IMR-90 (cell line): Measurements from ENCODE around the gene FGF7. TPM values are rescaled to one million over a fixed set of nuclear protein-coding genes. Genes with fewer than 3 reads are reported as not detected.

ENCODE experiments used
- ATAC-seq: fragments of 200-7000 bp; cut with Tn5 transposase; 2 replicates; pipeline ENCODE4 v1.9.1; 2020; ENCODE audit warnings: low read depth, mild to moderate bottlenecking, moderate library complexity
- BruUV-seq: library from RNA; stranded (reverse); fragments of 400-500 nt; replicated peaks from 2 replicates; lab custom pipeline; 2021; lab: Mats Ljungman, UMichigan
- CTCF ChIA-PET: fragments of 300-600 bp; formaldehyde crosslinking; extraction: SDS; loops from one replicate; lab custom pipeline; 2021; ENCODE audit warnings: antibody characterized with exemption; lab: Yijun Ruan, JAX
- POLR2A ChIA-PET: fragments of 300-600 bp; sonication (Branson Sonifier 250); formaldehyde crosslinking; loops from one replicate; lab custom pipeline; 2022; ENCODE audit warnings: antibody characterized with exemption; ENCODE audit not compliant: unreplicated experiment; lab: Charles Lee
- DNase-seq: peaks from one replicate; pipeline ENCODE4 v3.0.0; 2013
- H2AFZ ChIP-seq: replicated peaks from 2 replicates; pipeline ENCODE3; 2013; ENCODE audit warnings: low read length, mild to moderate bottlenecking; ENCODE audit not compliant: poor library complexity
- H2AK5ac ChIP-seq: 2 replicates; pipeline ENCODE4 v1.6.1; 2013; ENCODE audit warnings: low read depth, low read length, inconsistent platforms
- H2AK9ac ChIP-seq: replicated peaks from 2 replicates; pipeline ENCODE3; 2013; ENCODE audit warnings: mild to moderate bottlenecking, low read depth, low read length, moderate library complexity; ENCODE audit not compliant: poor library complexity
- H2BK120ac ChIP-seq: 2 replicates; pipeline ENCODE4 v1.6.1; 2013; ENCODE audit warnings: low read depth, low read length, inconsistent platforms
- H2BK15ac ChIP-seq: 3 replicates; pipeline ENCODE4 v1.6.1; 2013; ENCODE audit warnings: low read depth, low read length, inconsistent platforms
- H2BK20ac ChIP-seq: 2 replicates; pipeline ENCODE4 v1.6.1; 2013; ENCODE audit warnings: low read depth, mild to moderate bottlenecking, inconsistent platforms, low read length, moderate library complexity
- H2BK5ac ChIP-seq: 2 replicates; pipeline ENCODE4 v1.6.1; 2013; ENCODE audit warnings: mild to moderate bottlenecking, low read depth, low read length, inconsistent platforms; ENCODE audit not compliant: poor library complexity, severe bottlenecking
- H3K14ac ChIP-seq: replicated peaks from 2 replicates; pipeline ENCODE4 v1.6.1; 2013; ENCODE audit warnings: low read depth, low read length, inconsistent platforms
- H3K18ac ChIP-seq: 2 replicates; pipeline ENCODE4 v1.6.1; 2013; ENCODE audit warnings: low read depth, low read length, control low read depth
- H3K23ac ChIP-seq: 2 replicates; pipeline ENCODE4 v1.6.1; 2013; ENCODE audit warnings: low read depth, low read length, inconsistent platforms
- H3K27ac ChIP-seq: 2 replicates; pipeline ENCODE4 v1.5.1; 2013; ENCODE audit warnings: mild to moderate bottlenecking, control low read depth, low read length; ENCODE audit not compliant: insufficient read depth
- H3K27me3 ChIP-seq: 2 replicates; pipeline ENCODE4 v1.6.1; 2013; ENCODE audit warnings: low read length; ENCODE audit not compliant: control insufficient read depth, insufficient read depth
- H3K36me3 ChIP-seq: 2 replicates; pipeline ENCODE4 v1.6.1; 2013; ENCODE audit warnings: low read length, mixed read lengths; ENCODE audit not compliant: control insufficient read depth, insufficient read depth
- H3K4ac ChIP-seq: 2 replicates; pipeline ENCODE4 v1.6.1; 2013; ENCODE audit warnings: low read depth, low read length, inconsistent platforms
- H3K4me1 ChIP-seq: 2 replicates; pipeline ENCODE4 v1.6.1; 2013; ENCODE audit warnings: low read length, mixed read lengths; ENCODE audit not compliant: control insufficient read depth, insufficient read depth
- H3K4me2 ChIP-seq: 2 replicates; pipeline ENCODE4 v1.6.1; 2013; ENCODE audit warnings: low read depth, mild to moderate bottlenecking, control low read depth, low read length, moderate library complexity
- H3K4me3 ChIP-seq: 2 replicates; pipeline ENCODE4 v1.5.1; 2013; ENCODE audit warnings: low read depth, mild to moderate bottlenecking, control low read depth, low read length, moderate library complexity; ENCODE audit not compliant: insufficient read depth
- H3K56ac ChIP-seq: 2 replicates; pipeline ENCODE4 v1.6.1; 2013; ENCODE audit warnings: low read length, inconsistent platforms; ENCODE audit not compliant: insufficient read depth; ENCODE audit errors: extremely low read depth
- H3K79me1 ChIP-seq, 2 experiments: 2 replicates each; pipeline ENCODE4 v1.6.1; 2013; ENCODE audit warnings: low read length in 2 of 2, inconsistent platforms in 1 of 2, low read depth in 1 of 2
- H3K9ac ChIP-seq: 2 replicates; pipeline ENCODE4 v1.6.1; 2013; ENCODE audit warnings: low read depth, low read length, control low read depth
- H3K9me1 ChIP-seq: 2 replicates; pipeline ENCODE4 v1.6.1; 2013; ENCODE audit warnings: low read length, inconsistent platforms; ENCODE audit not compliant: insufficient read depth
- H3K9me3 ChIP-seq: 2 replicates; pipeline ENCODE4 v1.6.1; 2013; ENCODE audit warnings: low read length; ENCODE audit not compliant: control insufficient read depth, insufficient read depth
- H4K20me1 ChIP-seq: 2 replicates; pipeline ENCODE4 v1.6.1; 2013; ENCODE audit warnings: low read length, inconsistent platforms; ENCODE audit not compliant: insufficient read depth
- H4K5ac ChIP-seq: 2 replicates; pipeline ENCODE4 v1.6.1; 2013; ENCODE audit warnings: mild to moderate bottlenecking, low read depth, low read length, control low read depth
- H4K8ac ChIP-seq, 2 experiments: 2 replicates each; pipeline ENCODE4 v1.6.1; 2013; ENCODE audit warnings: low read depth in 2 of 2, low read length in 2 of 2, control low read depth in 1 of 2, inconsistent platforms in 1 of 2
- H4K91ac ChIP-seq: 2 replicates; pipeline ENCODE4 v1.6.1; 2013; ENCODE audit warnings: low read depth, low read length, inconsistent platforms; ENCODE audit not compliant: insufficient read depth
- CEBPB ChIP-seq: IDR thresholded peaks from 2 replicates; pipeline ENCODE4 v1.6.1; 2012; ENCODE audit warnings: low read depth, low read length, improper control_type of control experiment
- NFE2L2 ChIP-seq: fragments of 150-350 bp; IDR thresholded peaks from 2 replicates; pipeline ENCODE4 v1.6.1; 2016; ENCODE audit warnings: low read depth, mild to moderate bottlenecking, low read length
- POLR2A ChIP-seq: IDR thresholded peaks from 2 replicates; pipeline ENCODE4 v1.6.1; 2012; ENCODE audit warnings: mild to moderate bottlenecking, low read depth, low read length
- RAD21 ChIP-seq: IDR thresholded peaks from 2 replicates; pipeline ENCODE4 v1.6.1; 2012; ENCODE audit warnings: low read length, improper control_type of control experiment
- WGBS, 2 experiments: methylation state at CpG; one replicate each; pipeline versions ENCODE4 v1.1.5 to v1.1.7; 2013; ENCODE audit warnings: missing lambda C conversion rate in 2 of 2; ENCODE audit not compliant: insufficient read length in 1 of 2; ENCODE audit errors: extremely low coverage in 2 of 2; 5-methylcytosine and 5-hydroxymethylcytosine counted together
- dilution Hi-C: fragments of 300-500 bp; cut with HindIII; formaldehyde crosslinking; loops from one replicate; pipeline ENCODE4 v1.14.3; 2018; ENCODE audit warnings: low sequenced_read_pairs; ENCODE audit not compliant: unreplicated experiment
- in situ Hi-C: fragments of 300-500 bp; cut with MboI; formaldehyde crosslinking; loops from 3 replicates; pipeline ENCODE4 v1.14.3; 2019; ENCODE audit warnings: low sequenced_read_pairs, inconsistent platforms, mixed read lengths
- intact Hi-C: fragments of 100-400 bp; cut with micrococcal nuclease; formaldehyde crosslinking; loops from 2 replicates; pipeline ENCODE4 v1.10.0; 2022
- polyA plus RNA-seq, 3 experiments: library from polyadenylated mRNA; depleted of rRNA; stranded (reverse); fragments of >200 nt; gene quantifications; 2 replicates each; pipeline ENCODE4 v1.2.3, GENCODE V29; 2012; ENCODE audit warnings: low replicate concordance in 1 of 3
- total RNA-seq: library from RNA; depleted of rRNA; stranded (reverse); fragments of >200 nt; gene quantifications from 2 replicates; pipeline ENCODE4 v1.2.3, GENCODE V29; 2012
- TF ChIP-seq, protein P1 (sequence below): fragments of 150-350 bp; IDR thresholded peaks from 2 replicates; pipeline ENCODE4 v1.6.1; 2017; ENCODE audit warnings: mild to moderate bottlenecking, antibody characterized with exemption, low read length, low read depth
- TF ChIP-seq, protein P2 (sequence below): fragments of 150-350 bp; IDR thresholded peaks from 2 replicates; pipeline ENCODE4 v1.6.1; 2016; ENCODE audit warnings: low read depth, mild to moderate bottlenecking, low read length, moderate library complexity, borderline replicate concordance

FGF7 gene
- total and polyA plus RNA-seq, 2 of the 4 experiments (the other 2 are of a cell fraction) = 27.3 to 34.8 TPM

DNA sequence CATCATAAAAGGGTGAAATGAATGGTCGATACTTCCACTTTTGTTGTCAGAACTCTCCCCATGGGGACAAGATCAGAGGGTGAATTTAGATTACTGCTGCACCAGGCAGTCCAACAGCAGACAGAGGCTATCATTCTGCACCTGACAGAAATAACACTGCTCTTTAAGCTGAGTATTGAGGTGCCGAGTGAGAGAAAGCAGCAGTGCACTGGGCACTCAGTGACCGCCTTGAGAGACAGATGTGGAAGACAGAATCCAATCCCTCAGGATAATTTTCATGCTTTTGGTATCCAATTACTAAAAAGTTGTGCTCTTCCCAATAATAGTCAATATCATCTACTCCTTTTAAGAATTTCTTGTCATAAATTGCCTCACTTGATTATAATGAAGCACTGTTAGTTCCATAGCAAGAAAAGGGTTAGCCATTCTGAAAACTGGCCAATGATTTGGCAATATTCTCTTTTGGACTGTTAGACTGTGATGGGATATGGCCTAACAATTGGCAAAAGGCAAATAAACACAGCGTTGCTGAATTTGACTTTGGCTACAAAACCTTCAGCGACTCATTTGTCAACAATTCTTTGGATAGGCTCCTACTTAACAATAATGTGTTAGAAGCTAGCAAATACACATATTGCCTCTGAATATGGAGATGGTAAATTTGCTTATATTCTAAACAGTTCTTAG lies 5.5 kb downstream of the FGF7 start:
- Histone ChIP-seq H3K9me1 (peaks cover 3% of the 10 kb centered on the region; the same call in 1 of the 2 replicates), H2BK20ac (peak overlapping the region; percentile 86), H3K4ac (peak overlapping the region; percentile 88), H2AK5ac (peak overlapping the region; percentile 47), H3K14ac (peak overlapping the region; percentile 93), H2BK15ac (peak overlapping the region; percentile 80; the same call in 1 of the 3 replicates), H3K4me1 (peaks cover 14% of the 10 kb centered on the region), H4K8ac (peak overlapping the region; percentile 33 to 64), H4K5ac (peak overlapping the region; percentile 85), H4K20me1 (no peaks in the 10 kb centered on the region; the same call in 1 of the 2 replicates), H3K56ac (peak overlapping the region; percentile 42; the same call in 1 of the 2 replicates), H4K91ac (peak overlapping the region; percentile 78), H3K36me3 (peaks cover 23% of the 10 kb centered on the region), H2AK9ac (peak overlapping the region; percentile 80), H3K4me3 (peak overlapping the region; percentile 23), H3K9ac (peak overlapping the region; percentile 68), H3K79me1 (peaks cover 11 to 28% of the 10 kb centered on the region in 2 experiments), H2BK5ac (peak overlapping the region; percentile 85), H3K4me2 (peak overlapping the region; percentile 89), H3K18ac (peak overlapping the region; percentile 85), H3K27me3 (no peaks in the 10 kb centered on the region), H2AFZ (peak overlapping the region; percentile 5), H2BK120ac (peak overlapping the region; percentile 83), H3K9me3 (no peaks in the 10 kb centered on the region), H3K23ac (peak overlapping the region; percentile 87), H3K27ac (peak overlapping the region; percentile 78)
- dilution Hi-C loops (no loop called here), intact Hi-C loops (loop anchor here (2.0 to 10.0 kb wide), 2 partner anchors 192 to 886 kb away; partner anchors contain the start of genes DTWD1 and FAM227B), in situ Hi-C loops (loop anchor here (10.0 kb wide), 2 partner anchors 566 to 716 kb away; no protein-coding TSS in a partner anchor)
- ChIA-PET CTCF (interaction anchor here (1.7 kb wide), 1 partner anchor 192 kb away, joined by 5 read pairs; no protein-coding TSS in a partner anchor), POLR2A (no interaction called here)
- DNase-seq (peak; percentile 64), ATAC-seq (peak; percentile 19)
- BruUV-seq = no TSS peak
- WGBS, 2 experiments = no CpG with 5 or more reads among the region's 5 CpGs
- TF ChIP-seq RAD21 = no peak
- TF ChIP-seq, protein P1, sequence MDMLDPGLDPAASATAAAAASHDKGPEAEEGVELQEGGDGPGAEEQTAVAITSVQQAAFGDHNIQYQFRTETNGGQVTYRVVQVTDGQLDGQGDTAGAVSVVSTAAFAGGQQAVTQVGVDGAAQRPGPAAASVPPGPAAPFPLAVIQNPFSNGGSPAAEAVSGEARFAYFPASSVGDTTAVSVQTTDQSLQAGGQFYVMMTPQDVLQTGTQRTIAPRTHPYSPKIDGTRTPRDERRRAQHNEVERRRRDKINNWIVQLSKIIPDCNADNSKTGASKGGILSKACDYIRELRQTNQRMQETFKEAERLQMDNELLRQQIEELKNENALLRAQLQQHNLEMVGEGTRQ = no peak
- peak; percentile 76 for TF ChIP-seq CEBPB
- TF ChIP-seq POLR2A = no peak
- TF ChIP-seq, protein P2, sequence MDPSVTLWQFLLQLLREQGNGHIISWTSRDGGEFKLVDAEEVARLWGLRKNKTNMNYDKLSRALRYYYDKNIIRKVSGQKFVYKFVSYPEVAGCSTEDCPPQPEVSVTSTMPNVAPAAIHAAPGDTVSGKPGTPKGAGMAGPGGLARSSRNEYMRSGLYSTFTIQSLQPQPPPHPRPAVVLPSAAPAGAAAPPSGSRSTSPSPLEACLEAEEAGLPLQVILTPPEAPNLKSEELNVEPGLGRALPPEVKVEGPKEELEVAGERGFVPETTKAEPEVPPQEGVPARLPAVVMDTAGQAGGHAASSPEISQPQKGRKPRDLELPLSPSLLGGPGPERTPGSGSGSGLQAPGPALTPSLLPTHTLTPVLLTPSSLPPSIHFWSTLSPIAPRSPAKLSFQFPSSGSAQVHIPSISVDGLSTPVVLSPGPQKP = no peak
- TF ChIP-seq NFE2L2 = no peak
